Panc1 (cell line): ENCODE results near the gene MAPK8. TPM values are rescaled to one million over a fixed set of nuclear protein-coding genes. Genes with fewer than 3 reads are reported as not detected.

Experiments
- ATAC-seq: fragments of 200-7000 bp; cut with Tn5 transposase; 2 replicates; pipeline ENCODE4 v1.9.1; 2020; ENCODE audit warnings: mild to moderate bottlenecking, moderate library complexity
- BruUV-seq: library from RNA; stranded (reverse); fragments of 400-500 nt; replicated peaks from 2 replicates; lab custom pipeline; 2021; lab: Mats Ljungman, UMichigan
- CTCF ChIA-PET: fragments of 300-600 bp; sonication (Branson Sonifier 250); formaldehyde crosslinking; loops from one replicate; lab custom pipeline; 2022; ENCODE audit warnings: antibody characterized with exemption; lab: Charles Lee
- POLR2A ChIA-PET: fragments of 300-600 bp; sonication (Branson Sonifier 250); formaldehyde crosslinking; loops from one replicate; lab custom pipeline; 2022; ENCODE audit warnings: antibody characterized with exemption; lab: Charles Lee
- DNase-seq: peaks from one replicate; pipeline ENCODE4 v3.0.0-alpha.2; 2010; ENCODE audit warnings: low read depth, low spot score
- H3K27ac ChIP-seq: 2 replicates; pipeline ENCODE4 v1.5.1; 2011; ENCODE audit warnings: mild to moderate bottlenecking, low read length, inconsistent platforms
- H3K27me3 ChIP-seq: fragments of 200-500 bp; sonication (Bioruptor generic); 2 replicates; pipeline ENCODE4 v1.6.0; 2014; ENCODE audit warnings: low read length, inconsistent platforms; ENCODE audit not compliant: control insufficient read depth, insufficient read depth
- H3K36me3 ChIP-seq: fragments of 200-500 bp; sonication (Bioruptor generic); 2 replicates; pipeline ENCODE4 v1.5.1; 2014; ENCODE audit warnings: inconsistent platforms, mild to moderate bottlenecking, low read length, moderate library complexity; ENCODE audit not compliant: control insufficient read depth, insufficient read depth
- H3K4me1 ChIP-seq: 2 replicates; pipeline ENCODE4 v1.5.1; 2011; ENCODE audit warnings: inconsistent platforms, mild to moderate bottlenecking, low read length, moderate library complexity; ENCODE audit not compliant: control insufficient read depth, insufficient read depth
- H3K4me3 ChIP-seq, 2 experiments: 2 replicates each; pipeline ENCODE4 v1.5.1; 2011 to 2012; ENCODE audit warnings: low read depth in 2 of 2, low read length in 2 of 2, mild to moderate bottlenecking in 2 of 2, inconsistent platforms in 1 of 2, moderate library complexity in 1 of 2
- H3K9me3 ChIP-seq: fragments of 200-500 bp; sonication (Bioruptor generic); 2 replicates; pipeline ENCODE4 v1.5.1; 2014; ENCODE audit warnings: low read depth, mild to moderate bottlenecking, inconsistent platforms, low read length, moderate library complexity; ENCODE audit not compliant: control insufficient read depth, insufficient read depth
- POLR2AphosphoS5 ChIP-seq: IDR thresholded peaks from 2 replicates; pipeline ENCODE4 v1.6.1; 2012; ENCODE audit warnings: mild to moderate bottlenecking, low read depth, low read length, moderate library complexity
- SIN3A ChIP-seq: IDR thresholded peaks from 2 replicates; pipeline ENCODE4 v1.6.1; 2012; ENCODE audit warnings: low read depth, mild to moderate bottlenecking, low read length, moderate library complexity, borderline replicate concordance; ENCODE audit not compliant: insufficient read depth
- TCF7L2 ChIP-seq: IDR thresholded peaks from 2 replicates; pipeline ENCODE4 v1.6.1; 2011; ENCODE audit warnings: mild to moderate bottlenecking, low read depth, low read length, inconsistent platforms
- in situ Hi-C: cut with HindIII; loops from 2 replicates; pipeline ENCODE4 v1.10.0; 2016; ENCODE audit warnings: low sequenced_read_pairs, low pct_unique_long_range_greater_than_20kb
- intact Hi-C: fragments of 100-400 bp; cut with micrococcal nuclease; formaldehyde crosslinking; loops from one replicate; pipeline ENCODE4 v1.10.0; 2022; ENCODE audit not compliant: unreplicated experiment
- total RNA-seq: library from RNA; stranded (reverse); gene quantifications from one replicate; pipeline ENCODE4 v1.2.1, GENCODE V29; 2021; ENCODE audit not compliant: unreplicated experiment
- TF ChIP-seq, protein P1 (sequence below), 2 experiments: IDR thresholded peaks; 2 replicates each; pipeline ENCODE4 v1.6.1; 2011 to 2012; ENCODE audit warnings: low read depth in 2 of 2, control low read depth in 1 of 2, low read length in 1 of 2, mild to moderate bottlenecking in 1 of 2, moderate library complexity in 1 of 2; ENCODE audit not compliant: insufficient read depth in 1 of 2
- TF ChIP-seq, protein P2 (sequence below): fragments of 450-650 bp; IDR thresholded peaks from 2 replicates; pipeline ENCODE4 v1.5.1; 2017; ENCODE audit warnings: mild to moderate bottlenecking

Gene MAPK8
- total RNA-seq, 1 experiment from 2014 or later, result 66.6 TPM

DNA sequence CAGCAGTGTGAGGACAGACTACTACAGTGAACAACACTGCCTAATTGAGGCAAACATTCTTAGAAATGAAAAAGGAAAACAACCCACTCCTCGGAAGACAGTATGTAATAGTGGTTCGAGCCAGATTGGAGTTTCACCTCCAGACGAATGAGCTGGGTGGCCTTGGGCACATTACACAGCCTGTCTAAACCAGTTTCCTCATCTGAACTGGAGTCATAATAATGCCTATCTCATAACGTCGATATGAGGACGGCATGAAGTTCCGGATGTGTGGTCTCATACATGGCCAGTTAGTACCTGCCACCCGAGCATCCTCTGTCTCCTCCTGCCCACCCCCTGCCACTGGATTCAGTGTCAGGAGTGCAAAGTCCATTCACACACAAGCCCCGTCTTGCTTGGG lies 16.2 kb upstream of the MAPK8 start:
- BruUV-seq, result no TSS peak
- TF ChIP-seq SIN3A, result no peak
- TF ChIP-seq, protein P1, sequence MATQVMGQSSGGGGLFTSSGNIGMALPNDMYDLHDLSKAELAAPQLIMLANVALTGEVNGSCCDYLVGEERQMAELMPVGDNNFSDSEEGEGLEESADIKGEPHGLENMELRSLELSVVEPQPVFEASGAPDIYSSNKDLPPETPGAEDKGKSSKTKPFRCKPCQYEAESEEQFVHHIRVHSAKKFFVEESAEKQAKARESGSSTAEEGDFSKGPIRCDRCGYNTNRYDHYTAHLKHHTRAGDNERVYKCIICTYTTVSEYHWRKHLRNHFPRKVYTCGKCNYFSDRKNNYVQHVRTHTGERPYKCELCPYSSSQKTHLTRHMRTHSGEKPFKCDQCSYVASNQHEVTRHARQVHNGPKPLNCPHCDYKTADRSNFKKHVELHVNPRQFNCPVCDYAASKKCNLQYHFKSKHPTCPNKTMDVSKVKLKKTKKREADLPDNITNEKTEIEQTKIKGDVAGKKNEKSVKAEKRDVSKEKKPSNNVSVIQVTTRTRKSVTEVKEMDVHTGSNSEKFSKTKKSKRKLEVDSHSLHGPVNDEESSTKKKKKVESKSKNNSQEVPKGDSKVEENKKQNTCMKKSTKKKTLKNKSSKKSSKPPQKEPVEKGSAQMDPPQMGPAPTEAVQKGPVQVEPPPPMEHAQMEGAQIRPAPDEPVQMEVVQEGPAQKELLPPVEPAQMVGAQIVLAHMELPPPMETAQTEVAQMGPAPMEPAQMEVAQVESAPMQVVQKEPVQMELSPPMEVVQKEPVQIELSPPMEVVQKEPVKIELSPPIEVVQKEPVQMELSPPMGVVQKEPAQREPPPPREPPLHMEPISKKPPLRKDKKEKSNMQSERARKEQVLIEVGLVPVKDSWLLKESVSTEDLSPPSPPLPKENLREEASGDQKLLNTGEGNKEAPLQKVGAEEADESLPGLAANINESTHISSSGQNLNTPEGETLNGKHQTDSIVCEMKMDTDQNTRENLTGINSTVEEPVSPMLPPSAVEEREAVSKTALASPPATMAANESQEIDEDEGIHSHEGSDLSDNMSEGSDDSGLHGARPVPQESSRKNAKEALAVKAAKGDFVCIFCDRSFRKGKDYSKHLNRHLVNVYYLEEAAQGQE (IDR thresholded peaks at IDR 0.05; ENCODE audit: insufficient read depth in 1 of 2, low read depth in 2 of 2, low read length in 1 of 2), result no peak
- TF ChIP-seq POLR2AphosphoS5, result no peak
- TF ChIP-seq, protein P2, sequence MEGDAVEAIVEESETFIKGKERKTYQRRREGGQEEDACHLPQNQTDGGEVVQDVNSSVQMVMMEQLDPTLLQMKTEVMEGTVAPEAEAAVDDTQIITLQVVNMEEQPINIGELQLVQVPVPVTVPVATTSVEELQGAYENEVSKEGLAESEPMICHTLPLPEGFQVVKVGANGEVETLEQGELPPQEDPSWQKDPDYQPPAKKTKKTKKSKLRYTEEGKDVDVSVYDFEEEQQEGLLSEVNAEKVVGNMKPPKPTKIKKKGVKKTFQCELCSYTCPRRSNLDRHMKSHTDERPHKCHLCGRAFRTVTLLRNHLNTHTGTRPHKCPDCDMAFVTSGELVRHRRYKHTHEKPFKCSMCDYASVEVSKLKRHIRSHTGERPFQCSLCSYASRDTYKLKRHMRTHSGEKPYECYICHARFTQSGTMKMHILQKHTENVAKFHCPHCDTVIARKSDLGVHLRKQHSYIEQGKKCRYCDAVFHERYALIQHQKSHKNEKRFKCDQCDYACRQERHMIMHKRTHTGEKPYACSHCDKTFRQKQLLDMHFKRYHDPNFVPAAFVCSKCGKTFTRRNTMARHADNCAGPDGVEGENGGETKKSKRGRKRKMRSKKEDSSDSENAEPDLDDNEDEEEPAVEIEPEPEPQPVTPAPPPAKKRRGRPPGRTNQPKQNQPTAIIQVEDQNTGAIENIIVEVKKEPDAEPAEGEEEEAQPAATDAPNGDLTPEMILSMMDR, result no peak
- no peak for TF ChIP-seq TCF7L2
- ChIA-PET CTCF (interaction anchor here (0.6 kb wide), 1 partner anchor 514 kb away, joined by 7 read pairs; no protein-coding TSS in a partner anchor), POLR2A (no interaction called here)
- Histone ChIP-seq H3K9me3 (no peaks in the 10 kb centered on the region), H3K4me1 (no peaks in the 10 kb centered on the region), H3K27me3 (no peaks in the 10 kb centered on the region; the same call in 1 of the 2 replicates), H3K27ac (no peak overlapping the region), H3K36me3 (no peaks in the 10 kb centered on the region), H3K4me3 (no peak overlapping the region)
- DNase-seq (no peak), ATAC-seq (peak; percentile 19; the same call in 1 of the 2 replicates)
- intact Hi-C loops, result no loop called here
- in situ Hi-C loops, result no loop called here

DNA sequence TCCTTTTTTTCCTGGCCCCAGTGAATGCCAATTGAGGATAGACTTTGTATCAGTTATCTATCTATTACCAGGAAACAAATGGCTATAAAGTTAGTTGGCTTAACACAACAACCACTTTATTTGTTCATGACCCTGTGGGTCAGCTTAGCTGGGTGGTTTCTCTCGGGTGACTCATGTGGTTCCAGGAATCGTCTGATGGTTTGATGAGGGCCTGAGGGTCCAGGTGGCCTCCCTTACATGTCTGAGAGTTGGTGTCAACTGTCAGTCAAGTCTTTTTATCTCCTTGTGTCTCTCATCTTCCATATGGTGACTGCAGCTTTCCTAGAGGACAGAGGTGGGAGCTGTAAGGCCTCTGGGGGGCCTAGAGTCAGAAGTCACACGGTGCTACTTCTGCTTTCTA lies 15.3 kb upstream of the MAPK8 start:
- Histone ChIP-seq H3K4me3 (no peak overlapping the region), H3K9me3 (no peaks in the 10 kb centered on the region), H3K27me3 (no peaks in the 10 kb centered on the region; the same call in 1 of the 2 replicates), H3K36me3 (no peaks in the 10 kb centered on the region), H3K4me1 (no peaks in the 10 kb centered on the region), H3K27ac (no peak overlapping the region)
- in situ Hi-C loops, result no loop called here
- BruUV-seq, result no TSS peak
- ChIA-PET POLR2A (no interaction called here), CTCF (no interaction called here)
- ATAC-seq (no peak), DNase-seq (no peak)
- TF ChIP-seq, protein P2, result no peak
- TF ChIP-seq TCF7L2, result no peak
- TF ChIP-seq, protein P1 (IDR thresholded peaks at IDR 0.05; ENCODE audit: insufficient read depth in 1 of 2, low read depth in 2 of 2, low read length in 1 of 2), result no peak
- no peak for TF ChIP-seq POLR2AphosphoS5
- TF ChIP-seq SIN3A, result no peak
- intact Hi-C loops, result no loop called here
